Stomach smooth muscle (tissue), 2 donors: ENCODE results near the gene GOPC.

Experiments used
- H3K27ac ChIP-seq: one replicate; pipeline ENCODE4 v1.7.0; 2013; ENCODE audit warnings: mild to moderate bottlenecking, low read length, inconsistent platforms
- H3K27me3 ChIP-seq, 2 donors: one replicate each; pipeline ENCODE4 v1.7.0; 2013; ENCODE audit warnings: low read length in 2 of 2; ENCODE audit not compliant: insufficient read depth in 2 of 2, control insufficient read depth in 1 of 2
- H3K36me3 ChIP-seq, 2 donors: one replicate each; pipeline ENCODE4 v1.7.0; 2013; ENCODE audit warnings: low read length in 2 of 2; ENCODE audit not compliant: control insufficient read depth in 2 of 2, insufficient read depth in 2 of 2
- H3K4me1 ChIP-seq: one replicate; pipeline ENCODE4 v1.7.0; 2013; ENCODE audit warnings: low read length; ENCODE audit not compliant: control insufficient read depth, insufficient read depth
- H3K4me3 ChIP-seq, 2 donors: one replicate each; pipeline ENCODE4 v1.7.0; 2013; ENCODE audit warnings: low read length in 2 of 2
- H3K9ac ChIP-seq, 2 donors: one replicate each; pipeline ENCODE4 v1.7.0; 2013; ENCODE audit warnings: low read length in 2 of 2, mild to moderate bottlenecking in 1 of 2
- H3K9me3 ChIP-seq, 2 donors: one replicate each; pipeline ENCODE4 v1.7.0; 2013; ENCODE audit warnings: low read length in 2 of 2; ENCODE audit not compliant: control insufficient read depth in 2 of 2
- donor health status: healthy.
- donor health status: Pancreatic carcinoma.

Gene GOPC

GRCh38 chr6:117592983-117593759 is 9.1 kb downstream of the GOPC start:
- no peak overlapping the region for H3K4me3 ChIP-seq
- H3K9ac ChIP-seq = no peak overlapping the region
- H3K4me1 ChIP-seq = no peaks in the 10 kb centered on the region
- no peaks in the 10 kb centered on the region for H3K9me3 ChIP-seq
- H3K36me3 ChIP-seq = peaks cover 3 to 5% of the 10 kb centered on the region in 2 donors
- no peaks in the 10 kb centered on the region for H3K27me3 ChIP-seq
- no peak overlapping the region for H3K27ac ChIP-seq

DNA sequence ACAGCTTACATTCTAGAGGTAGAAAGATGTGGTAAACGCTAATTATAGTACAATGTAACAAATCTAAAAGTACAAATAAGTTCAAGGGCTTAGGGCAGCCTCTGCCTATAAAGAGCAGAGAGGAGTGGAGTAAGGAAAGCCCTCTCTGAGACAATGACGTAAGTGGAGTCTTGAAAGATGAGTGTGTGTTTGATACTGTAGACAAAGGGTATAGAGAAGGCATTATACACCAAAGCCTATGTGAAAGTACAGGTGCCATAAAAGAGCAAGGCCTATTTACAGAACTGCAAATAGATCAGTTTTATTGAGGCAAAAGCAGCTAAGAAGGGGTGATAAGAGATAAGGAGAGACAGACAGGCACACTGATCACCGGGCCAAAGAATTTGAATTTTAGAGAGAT is 10.9 kb downstream of the GOPC start:
- Histone ChIP-seq H3K9me3 (no peaks in the 10 kb centered on the region), H3K36me3 (peaks cover 3 to 7% of the 10 kb centered on the region in 2 donors), H3K4me3 (no peak overlapping the region), H3K27ac (no peak overlapping the region), H3K4me1 (no peaks in the 10 kb centered on the region), H3K9ac (no peak overlapping the region), H3K27me3 (no peaks in the 10 kb centered on the region)

GRCh38 chr6:117590447-117590846 is 11.9 kb downstream of the GOPC start:
- H3K27ac ChIP-seq = no peak overlapping the region

GRCh38 chr6:117585647-117586046 is 16.7 kb downstream of the GOPC start:
- Histone ChIP-seq H3K27ac (no peak overlapping the region), H3K36me3 (peaks cover 3 to 7% of the 10 kb centered on the region in 2 donors)

More at GRCh38 chr6:117590447-117590846, 11.9 kb downstream of the GOPC start:
- no peaks in the 10 kb centered on the region for H3K9me3 ChIP-seq
- H3K27me3 ChIP-seq = no peaks in the 10 kb centered on the region
- H3K36me3 ChIP-seq = peaks cover 3 to 7% of the 10 kb centered on the region in 2 donors
- no peaks in the 10 kb centered on the region for H3K4me1 ChIP-seq
- H3K9ac ChIP-seq = no peak overlapping the region
- H3K4me3 ChIP-seq = no peak overlapping the region

DNA sequence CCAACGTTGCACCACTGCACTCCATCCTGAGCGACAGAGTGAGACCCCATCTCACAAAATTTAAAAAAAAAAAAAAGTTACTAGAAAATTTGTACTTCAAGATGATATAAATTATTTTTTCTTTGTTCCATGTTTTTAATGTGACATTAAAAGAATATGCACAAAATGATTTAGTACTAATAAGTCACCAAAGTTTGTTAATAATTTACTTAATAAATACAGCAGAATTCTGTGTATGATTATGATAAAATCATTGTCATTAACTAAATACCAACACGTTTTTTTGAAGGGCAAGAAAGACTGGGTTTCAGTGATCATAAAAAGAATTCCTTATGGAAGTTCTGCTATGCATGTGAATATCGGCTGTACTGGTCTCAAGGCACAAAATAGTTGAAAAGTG is 28.1 kb downstream of the GOPC start:
- Histone ChIP-seq H3K27ac (no peak overlapping the region), H3K36me3 (peaks cover 4 to 13% of the 10 kb centered on the region in 2 donors), H3K9ac (no peak overlapping the region), H3K4me1 (no peaks in the 10 kb centered on the region), H3K27me3 (no peaks in the 10 kb centered on the region), H3K4me3 (no peak overlapping the region), H3K9me3 (no peaks in the 10 kb centered on the region)

More at GRCh38 chr6:117585647-117586046, 16.7 kb downstream of the GOPC start:
- H3K4me3 ChIP-seq = no peak overlapping the region
- H3K4me1 ChIP-seq = no peaks in the 10 kb centered on the region
- no peaks in the 10 kb centered on the region for H3K9me3 ChIP-seq
- no peak overlapping the region for H3K9ac ChIP-seq
- no peaks in the 10 kb centered on the region for H3K27me3 ChIP-seq

DNA sequence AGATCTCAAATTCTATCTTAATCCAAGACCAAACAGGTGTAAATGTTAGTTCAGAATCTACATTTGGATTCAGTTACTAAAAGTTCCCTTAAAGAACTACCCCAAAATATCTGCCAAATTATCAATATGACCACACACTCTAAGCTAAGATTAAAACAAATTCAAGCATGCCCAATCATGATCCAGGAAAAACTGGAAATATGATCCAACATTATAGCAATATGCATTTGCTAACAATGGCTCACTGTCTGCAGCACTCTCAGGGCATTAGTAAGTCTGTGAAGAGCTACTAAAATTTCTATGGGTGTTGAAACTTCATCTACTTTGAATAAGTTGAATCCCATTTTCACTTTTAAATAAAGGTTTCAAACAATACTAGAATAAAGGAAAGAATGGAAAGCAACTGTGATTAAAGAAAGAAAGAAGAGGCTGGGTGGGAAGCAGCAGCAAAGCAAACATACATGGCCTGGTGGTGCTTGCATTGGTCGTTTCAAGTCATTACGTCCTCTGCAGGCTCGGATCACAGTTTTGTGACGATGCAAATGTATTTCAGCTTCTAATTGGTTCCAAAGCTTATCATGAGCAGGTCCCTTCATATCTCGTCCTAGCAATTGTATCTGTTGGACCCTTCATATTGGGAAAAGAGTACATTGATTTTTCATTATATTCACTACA is 29.2 kb downstream of the GOPC start:
- Histone ChIP-seq H3K9ac (no peak overlapping the region), H3K9me3 (no peaks in the 10 kb centered on the region), H3K4me3 (no peak overlapping the region), H3K27me3 (no peaks in the 10 kb centered on the region), H3K4me1 (no peaks in the 10 kb centered on the region), H3K27ac (no peak overlapping the region), H3K36me3 (peaks cover 8 to 20% of the 10 kb centered on the region in 2 donors)

GRCh38 chr6:117568831-117569410 is 33.4 kb downstream of the GOPC start:
- Histone ChIP-seq H3K27me3 (no peaks in the 10 kb centered on the region), H3K4me1 (no peaks in the 10 kb centered on the region), H3K9me3 (no peaks in the 10 kb centered on the region), H3K36me3 (peaks cover 9 to 25% of the 10 kb centered on the region in 2 donors), H3K27ac (no peak overlapping the region), H3K9ac (no peak overlapping the region), H3K4me3 (no peak overlapping the region)

DNA sequence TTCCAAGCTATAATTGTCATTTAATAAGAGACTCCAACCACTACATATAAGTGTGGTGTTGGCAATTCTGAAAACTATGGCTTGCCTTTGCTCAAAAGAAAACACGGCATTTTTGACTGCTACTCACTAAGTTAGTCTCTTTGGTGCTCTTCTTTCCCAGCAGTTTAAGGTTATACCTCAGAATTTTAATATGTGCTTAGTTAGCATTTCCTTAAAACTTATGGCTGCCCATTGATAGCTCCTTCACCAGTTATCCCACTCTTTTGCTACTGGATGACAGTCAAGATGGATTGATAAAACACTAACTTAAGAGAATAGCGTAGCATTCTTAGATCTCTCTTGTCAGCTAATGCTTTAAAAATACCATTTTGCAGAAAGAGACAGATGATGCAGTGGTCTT is 34.1 kb downstream of the GOPC start:
- Histone ChIP-seq H3K9me3 (no peaks in the 10 kb centered on the region), H3K9ac (no peak overlapping the region), H3K27me3 (no peaks in the 10 kb centered on the region), H3K36me3 (peaks cover 8 to 22% of the 10 kb centered on the region in 2 donors), H3K4me3 (no peak overlapping the region), H3K4me1 (no peaks in the 10 kb centered on the region), H3K27ac (no peak overlapping the region)

DNA sequence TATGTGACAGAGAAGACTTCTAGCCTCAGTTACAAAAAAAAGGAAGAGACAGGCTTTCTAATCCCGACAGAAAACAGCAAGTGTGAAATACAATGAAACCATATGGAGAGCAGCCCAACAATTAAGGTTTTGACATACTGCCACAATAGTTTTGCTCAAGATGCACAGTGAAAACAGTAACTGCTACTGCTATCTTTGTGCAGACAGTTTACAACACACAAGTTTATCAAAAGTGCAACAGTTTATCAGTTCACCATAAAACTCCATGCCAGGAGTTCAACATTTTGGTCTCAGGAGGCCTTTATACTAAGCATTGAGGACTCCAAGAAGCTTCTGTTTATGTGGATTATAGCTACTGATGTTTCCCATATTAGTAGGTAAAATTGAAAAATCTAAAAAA is 37.6 kb downstream of the GOPC start:
- Histone ChIP-seq H3K27ac (no peak overlapping the region), H3K4me1 (no peaks in the 10 kb centered on the region), H3K9ac (no peak overlapping the region), H3K27me3 (no peaks in the 10 kb centered on the region), H3K36me3 (peaks cover 12 to 28% of the 10 kb centered on the region in 2 donors), H3K9me3 (no peaks in the 10 kb centered on the region), H3K4me3 (no peak overlapping the region)

GRCh38 chr6:117561128-117561527 is 41.2 kb downstream of the GOPC start:
- Histone ChIP-seq H3K27ac (no peak overlapping the region), H3K4me1 (no peaks in the 10 kb centered on the region), H3K27me3 (no peaks in the 10 kb centered on the region), H3K9me3 (no peaks in the 10 kb centered on the region), H3K9ac (no peak overlapping the region), H3K36me3 (peaks cover 6 to 16% of the 10 kb centered on the region in 2 donors), H3K4me3 (no peak overlapping the region)
